ENCODE data around the gene KPTN. TPM values are rescaled to one million over a fixed set of nuclear protein-coding genes. Genes with fewer than 3 reads are reported as not detected.

Gene KPTN
- total and polyA plus RNA-seq, 2 of the 13 experiments (the other 11 are each of a cell fraction or from before 2014, with no cell fraction given) = 9.1 to 13.3 TPM

- TF ChIP-seq HNF1A (IDR thresholded peaks at IDR 0.05; ENCODE audit: low read depth) = no peak
- no peak for TF ChIP-seq HNF1A (CRISPR knock-in tag; IDR thresholded peaks at IDR 0.05; ENCODE audit: borderline replicate concordance)
- 0 out of 2 replicates have a peak, but pooled peaks have one; percentile 18 for TF ChIP-seq ZNF335 (CRISPR knock-in tag; IDR thresholded peaks at IDR 0.05)
- TF ChIP-seq TFAP4 (IDR thresholded peaks at IDR 0.05; ENCODE audit: borderline replicate concordance, low read depth) = peak; percentile 79
- 0 out of 2 replicates have a peak, but pooled peaks have one; percentile 19 for TF ChIP-seq ARID5B (CRISPR knock-in tag; IDR thresholded peaks at IDR 0.05)
- peak; percentile 35; the same call in 1 of the 2 replicates for TF ChIP-seq SAP130 (CRISPR knock-in tag; IDR thresholded peaks at IDR 0.05; ENCODE audit: low read depth)
- TF ChIP-seq MNT (IDR thresholded peaks at IDR 0.05) = 0 out of 2 replicates have a peak, but pooled peaks have one; percentile 17
- TF ChIP-seq ZMAT5 (CRISPR knock-in tag; IDR thresholded peaks at IDR 0.05; ENCODE audit: borderline replicate concordance, low read depth) = no peak
- peak; percentile 89 for TF ChIP-seq PATZ1 (CRISPR knock-in tag; IDR thresholded peaks at IDR 0.05)
- peak in 1 of 2 experiments; percentile 60; a peak in 1 of 4 replicates for TF ChIP-seq KLF16 (CRISPR knock-in tag; IDR thresholded peaks at IDR 0.05)
- no peak for TF ChIP-seq KDM5B (CRISPR knock-in tag; IDR thresholded peaks at IDR 0.05; ENCODE audit: borderline replicate concordance)
- TF ChIP-seq GATAD2A (CRISPR knock-in tag; IDR thresholded peaks at IDR 0.05) = 0 out of 2 replicates have a peak, but pooled peaks have one; percentile 11
- TF ChIP-seq TRAFD1 (CRISPR knock-in tag; IDR thresholded peaks at IDR 0.05; ENCODE audit: borderline replicate concordance) = no peak
Observed at GRCh38 chr19:47520343-47520806, 36.4 kb upstream of the KPTN start (continued).
